SK-N-SH (cell line): ENCODE data around the gene PEA15. TPM values are rescaled to one million over a fixed set of nuclear protein-coding genes. Genes with fewer than 3 reads are reported as not detected.

Experiments
- CTCF ChIA-PET: fragments of 300-600, 350-600 bp; formaldehyde crosslinking; extraction: SDS; loops from one replicate; lab custom pipeline; 2021; lab: Yijun Ruan, JAX
- POLR2A ChIA-PET: fragments of 350-600 bp; sonication (Branson Sonifier 250); formaldehyde crosslinking; extraction: SDS; loops from one replicate; lab custom pipeline; 2020; ENCODE audit warnings: antibody characterized with exemption, inconsistent platforms; lab: Yijun Ruan, JAX
- DNase-seq: peaks from one replicate; pipeline ENCODE4 v3.0.0; 2012
- H2AFZ ChIP-seq: fragments of 200-600 bp; sonication (generic); 2 replicates; pipeline ENCODE4 v1.8.1; 2016; ENCODE audit warnings: antibody characterized with exemption, mild to moderate bottlenecking, low read depth
- H3F3A ChIP-seq: fragments of 200-600 bp; sonication (generic); replicated peaks from 2 replicates; pipeline ENCODE3; 2016; ENCODE audit warnings: antibody characterized with exemption, mild to moderate bottlenecking; ENCODE audit not compliant: insufficient read depth
- H3K27ac ChIP-seq, 2 experiments: fragments of 200-500 bp in 1 of 2; fragments of 200-600 bp in 1 of 2; sonication (Bioruptor generic) in 1 of 2; sonication (generic), shearing (Covaris generic) in 1 of 2; 2 replicates each; pipeline versions ENCODE4 v1.5.1 to v1.6.1; 2014 to 2016; ENCODE audit warnings: low read depth in 2 of 2, inconsistent platforms in 1 of 2, low read length in 1 of 2, mild to moderate bottlenecking in 1 of 2, mixed read lengths in 1 of 2
- H3K27me3 ChIP-seq: fragments of 200-600 bp; sonication (generic), shearing (Covaris generic); 2 replicates; pipeline ENCODE4 v1.6.1; 2016; ENCODE audit warnings: mixed run types; ENCODE audit not compliant: insufficient read depth
- H3K36me3 ChIP-seq, 2 experiments: fragments of 200-500 bp in 1 of 2; fragments of 200-600 bp in 1 of 2; sonication (Bioruptor generic) in 1 of 2; sonication (generic) in 1 of 2; replicated peaks in 1 of 2; 2 replicates each; pipeline versions ENCODE3 to v1.5.1; 2014 to 2016; ENCODE audit warnings: low read length in 1 of 2, mild to moderate bottlenecking in 1 of 2; ENCODE audit not compliant: insufficient read depth in 2 of 2, control insufficient read depth in 1 of 2
- H3K4me1 ChIP-seq, 2 experiments: fragments of 200-500 bp in 1 of 2; fragments of 200-600 bp in 1 of 2; sonication (Bioruptor generic) in 1 of 2; sonication (generic), shearing (Covaris generic) in 1 of 2; 2 replicates each; pipeline versions ENCODE4 v1.5.1 to v1.6.1; 2014 to 2016; ENCODE audit warnings: low read depth in 1 of 2, low read length in 1 of 2, mixed run types in 1 of 2; ENCODE audit not compliant: insufficient read depth in 2 of 2, control insufficient read depth in 1 of 2
- H3K4me2 ChIP-seq: fragments of 200-600 bp; sonication (generic), shearing (Covaris generic); 2 replicates; pipeline ENCODE4 v1.6.1; 2017; ENCODE audit warnings: mixed run types
- H3K4me3 ChIP-seq, 2 experiments: fragments of 200-500 bp in 1 of 2; fragments of 200-600 bp in 1 of 2; sonication (Bioruptor generic) in 1 of 2; sonication (generic), shearing (Covaris generic) in 1 of 2; 2 replicates each; pipeline versions ENCODE4 v1.5.1 to v1.8.1; 2014 to 2016; ENCODE audit warnings: low read depth in 2 of 2, inconsistent platforms in 1 of 2, low read length in 1 of 2, mild to moderate bottlenecking in 1 of 2, mixed read lengths in 1 of 2, moderate library complexity in 1 of 2
- H3K79me2 ChIP-seq: fragments of 200-600 bp; sonication (generic); 2 replicates; pipeline ENCODE4 v1.8.1; 2017; ENCODE audit warnings: mild to moderate bottlenecking; ENCODE audit not compliant: insufficient read depth
- H3K9ac ChIP-seq: fragments of 200-600 bp; sonication (generic); 2 replicates; pipeline ENCODE4 v1.6.1; 2017; ENCODE audit warnings: mixed run types
- H3K9me2 ChIP-seq: fragments of 200-600 bp; sonication (generic); 2 replicates; pipeline ENCODE4 v1.6.1; 2017; ENCODE audit warnings: mixed run types
- H3K9me3 ChIP-seq: fragments of 200-600 bp; sonication (generic); 2 replicates; pipeline ENCODE4 v1.6.1; 2017; ENCODE audit warnings: mixed run types, mild to moderate bottlenecking, moderate library complexity
- H4K20me1 ChIP-seq: fragments of 200-600 bp; sonication (generic); 2 replicates; pipeline ENCODE4 v1.6.1; 2017; ENCODE audit warnings: mild to moderate bottlenecking, mixed run types; ENCODE audit not compliant: insufficient read depth
- EP300 ChIP-seq, 2 experiments: IDR thresholded peaks; 2 replicates each; pipeline versions ENCODE4 v1.4.0 to v1.6.1; 2012; ENCODE audit warnings: borderline replicate concordance in 1 of 2, low read depth in 1 of 2, low read length in 1 of 2
- FOSL2 ChIP-seq: IDR thresholded peaks from 2 replicates; pipeline ENCODE4 v1.4.0; 2012; ENCODE audit warnings: low read depth, mild to moderate bottlenecking, moderate library complexity, borderline replicate concordance
- GABPA ChIP-seq: IDR thresholded peaks from 2 replicates; pipeline ENCODE4 v1.4.0; 2012; ENCODE audit warnings: low read depth, mild to moderate bottlenecking
- MEF2A ChIP-seq: IDR thresholded peaks from 2 replicates; pipeline ENCODE4 v1.4.0; 2012; ENCODE audit warnings: low read depth, borderline replicate concordance
- MXI1 ChIP-seq: IDR thresholded peaks from 2 replicates; pipeline ENCODE4 v1.6.1; 2012; ENCODE audit warnings: mild to moderate bottlenecking, low read depth, low read length, improper control_type of control experiment
- POLR2AphosphoS5 ChIP-seq: IDR thresholded peaks from 2 replicates; pipeline ENCODE4 v1.6.1; 2012; ENCODE audit warnings: low read depth, low read length
- RAD21 ChIP-seq: IDR thresholded peaks from 2 replicates; pipeline ENCODE4 v1.6.1; 2012; ENCODE audit warnings: mild to moderate bottlenecking, low read length
- RCOR1 ChIP-seq: fragments of 150-350 bp; IDR thresholded peaks from 2 replicates; pipeline ENCODE4 v1.6.1; 2017; ENCODE audit warnings: antibody characterized with exemption, low read length
- SIN3A ChIP-seq: IDR thresholded peaks from 2 replicates; pipeline ENCODE4 v1.6.1; 2012; ENCODE audit warnings: low read depth, mild to moderate bottlenecking, low read length, moderate library complexity, borderline replicate concordance
- USF1 ChIP-seq: IDR thresholded peaks from 2 replicates; pipeline ENCODE4 v1.4.0; 2012; ENCODE audit warnings: low read depth, borderline replicate concordance
- WGBS: methylation state at CpG from one replicate; pipeline ENCODE4 v1.1.6; 2017; ENCODE audit warnings: low lambda C conversion rate; 5-methylcytosine and 5-hydroxymethylcytosine counted together
- polyA plus RNA-seq, 3 experiments: library from polyadenylated mRNA; depleted of rRNA; stranded (reverse); fragments of >200 nt; gene quantifications; 2 replicates each; pipeline ENCODE4 v1.2.3, GENCODE V29; 2012
- TF ChIP-seq, protein P1 (sequence below): IDR thresholded peaks from 2 replicates; pipeline ENCODE4 v1.6.1; 2012; ENCODE audit warnings: mild to moderate bottlenecking, low read depth, low read length, moderate library complexity

The PEA15 gene
- polyA plus RNA-seq, 1 of the 3 experiments (the other 2 are of a cell fraction), result 322 TPM

- POLR2A ChIA-PET, result no interaction called here
- H3K4me2 ChIP-seq, result no peak overlapping the region
Observed at GRCh38 chr1:160179336-160179735, 25.8 kb upstream of the PEA15 start.

GRCh38 chr1:160186246-160186645 is 18.9 kb upstream of the PEA15 start:
- H3K79me2 ChIP-seq, result no peaks in the 10 kb centered on the region
- H3K9ac ChIP-seq, result no peak overlapping the region
- DNase-seq, result no peak
- no peak overlapping the region for H3K4me2 ChIP-seq
- no peaks in the 10 kb centered on the region for H3K9me3 ChIP-seq
- H3K36me3 ChIP-seq, result no peaks in the 10 kb centered on the region
- TF ChIP-seq RAD21, result no peak
- no peak for TF ChIP-seq SIN3A
- no peak for TF ChIP-seq MEF2A
- TF ChIP-seq MXI1, result no peak
- no peak for TF ChIP-seq EP300 (IDR thresholded peaks at IDR 0.05; ENCODE audit: borderline replicate concordance in 1 of 2, low read depth in 1 of 2, low read length in 1 of 2)
- no peak for TF ChIP-seq POLR2AphosphoS5
- TF ChIP-seq, protein P1, sequence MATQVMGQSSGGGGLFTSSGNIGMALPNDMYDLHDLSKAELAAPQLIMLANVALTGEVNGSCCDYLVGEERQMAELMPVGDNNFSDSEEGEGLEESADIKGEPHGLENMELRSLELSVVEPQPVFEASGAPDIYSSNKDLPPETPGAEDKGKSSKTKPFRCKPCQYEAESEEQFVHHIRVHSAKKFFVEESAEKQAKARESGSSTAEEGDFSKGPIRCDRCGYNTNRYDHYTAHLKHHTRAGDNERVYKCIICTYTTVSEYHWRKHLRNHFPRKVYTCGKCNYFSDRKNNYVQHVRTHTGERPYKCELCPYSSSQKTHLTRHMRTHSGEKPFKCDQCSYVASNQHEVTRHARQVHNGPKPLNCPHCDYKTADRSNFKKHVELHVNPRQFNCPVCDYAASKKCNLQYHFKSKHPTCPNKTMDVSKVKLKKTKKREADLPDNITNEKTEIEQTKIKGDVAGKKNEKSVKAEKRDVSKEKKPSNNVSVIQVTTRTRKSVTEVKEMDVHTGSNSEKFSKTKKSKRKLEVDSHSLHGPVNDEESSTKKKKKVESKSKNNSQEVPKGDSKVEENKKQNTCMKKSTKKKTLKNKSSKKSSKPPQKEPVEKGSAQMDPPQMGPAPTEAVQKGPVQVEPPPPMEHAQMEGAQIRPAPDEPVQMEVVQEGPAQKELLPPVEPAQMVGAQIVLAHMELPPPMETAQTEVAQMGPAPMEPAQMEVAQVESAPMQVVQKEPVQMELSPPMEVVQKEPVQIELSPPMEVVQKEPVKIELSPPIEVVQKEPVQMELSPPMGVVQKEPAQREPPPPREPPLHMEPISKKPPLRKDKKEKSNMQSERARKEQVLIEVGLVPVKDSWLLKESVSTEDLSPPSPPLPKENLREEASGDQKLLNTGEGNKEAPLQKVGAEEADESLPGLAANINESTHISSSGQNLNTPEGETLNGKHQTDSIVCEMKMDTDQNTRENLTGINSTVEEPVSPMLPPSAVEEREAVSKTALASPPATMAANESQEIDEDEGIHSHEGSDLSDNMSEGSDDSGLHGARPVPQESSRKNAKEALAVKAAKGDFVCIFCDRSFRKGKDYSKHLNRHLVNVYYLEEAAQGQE, result no peak
- no peak for TF ChIP-seq RCOR1
- H3K4me1 ChIP-seq, result peaks cover 0 to 3% of the 10 kb centered on the region in 2 experiments; a peak in 1 of 4 replicates
- ChIA-PET POLR2A (no interaction called here), CTCF (interaction anchor here (1.0 to 7.5 kb wide), 3 partner anchors 24 to 59 kb away, joined by 3 to 293 read pairs (median 4); no protein-coding TSS in a partner anchor)
- H4K20me1 ChIP-seq, result no peaks in the 10 kb centered on the region
- H2AFZ ChIP-seq, result no peak overlapping the region
- no peaks in the 10 kb centered on the region for H3F3A ChIP-seq
- H3K27me3 ChIP-seq, result no peaks in the 10 kb centered on the region
- no peak overlapping the region for H3K4me3 ChIP-seq
- H3K27ac ChIP-seq, result no peak overlapping the region
- 90% methylated on average over 7 of the region's 7 CpGs for WGBS
- H3K9me2 ChIP-seq, result no peaks in the 10 kb centered on the region

More at GRCh38 chr1:160179336-160179735, 25.8 kb upstream of the PEA15 start:
- no peak overlapping the region for H2AFZ ChIP-seq
- no peaks in the 10 kb centered on the region for H3K9me2 ChIP-seq
- no peaks in the 10 kb centered on the region for H3K4me1 ChIP-seq
- H3K9me3 ChIP-seq, result no peaks in the 10 kb centered on the region
- no peak for DNase-seq
- H3F3A ChIP-seq, result no peaks in the 10 kb centered on the region
- WGBS, result 44% methylated on average over 4 of the region's 4 CpGs
- no peak overlapping the region for H3K9ac ChIP-seq
- H3K27me3 ChIP-seq, result no peaks in the 10 kb centered on the region; the same call in 1 of the 2 replicates
- TF ChIP-seq GABPA, result no peak
- TF ChIP-seq FOSL2, result no peak
- no peak for TF ChIP-seq SIN3A
- TF ChIP-seq MEF2A, result no peak
- no peak for TF ChIP-seq USF1
- H3K36me3 ChIP-seq, result no peaks in the 10 kb centered on the region
- H3K4me3 ChIP-seq, result no peak overlapping the region
- no peak overlapping the region for H3K27ac ChIP-seq
- H4K20me1 ChIP-seq, result no peaks in the 10 kb centered on the region
- no peaks in the 10 kb centered on the region for H3K79me2 ChIP-seq
- CTCF ChIA-PET, result interaction anchor here (0.8 to 2.0 kb wide), 5 partner anchors 13 to 94 kb away, joined by 3 to 6 read pairs (median 4); no protein-coding TSS in a partner anchor
